Suppressor macrophage treated with lipopolysaccharide for 1 hour (primary cell): ENCODE results near the gene KRTAP9-8.
"Not testable (repeated sequence)": the region's sequence is repeated elsewhere in the genome, so short reads cannot be mapped to it uniquely, and the experiment has no call there.

ENCODE experiments used
- DNase-seq, 3 donors: peaks; one replicate each; pipeline ENCODE4 v3.0.0-alpha.2; 2020 to 2022

The KRTAP9-8 gene

DNA sequence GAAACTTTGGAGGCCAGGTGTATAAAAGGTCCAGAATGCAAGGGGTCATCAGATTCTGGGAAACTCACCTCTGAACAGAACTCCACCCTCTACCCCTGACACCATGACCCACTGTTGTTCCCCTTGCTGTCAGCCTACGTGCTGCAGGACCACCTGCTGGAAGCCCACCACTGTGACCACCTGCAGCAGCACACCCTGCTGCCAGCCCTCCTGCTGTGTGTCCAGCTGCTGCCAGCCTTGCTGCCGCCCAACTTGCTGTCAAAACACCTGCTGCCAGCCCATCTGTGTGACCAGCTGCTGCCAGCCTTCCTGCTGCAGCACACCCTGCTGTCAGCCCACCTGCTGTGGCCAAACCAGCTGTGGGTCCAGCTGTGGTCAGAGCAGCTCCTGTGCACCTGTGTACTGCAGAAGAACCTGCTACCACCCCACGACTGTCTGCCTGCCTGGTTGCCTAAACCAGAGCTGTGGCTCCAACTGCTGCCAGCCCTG lies at the start of gene KRTAP9-8:
Gene KRTAP9-8 (plus strand): TSS at position 51 of the 489 bp plus-strand sequence. CDS start 53 bp downstream, at position 104.
- DNase-seq: not testable (repeated sequence)

DNA sequence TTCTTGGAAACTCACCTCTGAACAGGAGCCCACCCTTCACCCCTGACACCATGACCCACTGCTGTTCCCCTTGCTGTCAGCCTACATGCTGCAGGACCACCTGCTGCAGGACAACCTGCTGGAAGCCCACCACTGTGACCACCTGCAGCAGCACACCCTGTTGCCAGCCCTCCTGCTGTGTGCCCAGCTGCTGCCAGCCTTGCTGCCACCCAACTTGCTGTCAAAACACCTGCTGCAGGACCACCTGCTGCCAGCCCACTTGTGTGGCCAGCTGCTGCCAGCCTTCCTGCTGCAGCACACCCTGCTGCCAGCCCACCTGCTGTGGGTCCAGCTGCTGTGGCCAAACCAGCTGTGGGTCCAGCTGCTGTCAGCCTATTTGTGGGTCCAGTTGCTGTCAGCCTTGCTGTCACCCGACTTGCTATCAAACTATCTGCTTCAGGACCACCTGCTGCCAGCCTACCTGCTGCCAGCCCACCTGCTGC lies 47.9 kb upstream of the KRTAP9-8 start, which contains the start of gene KRTAP9-1:
Gene KRTAP9-1 (plus strand): TSS at position 51 of the 482 bp plus-strand sequence. CDS start 0 bp downstream, at position 51.
- DNase-seq: not testable (repeated sequence)

DNA sequence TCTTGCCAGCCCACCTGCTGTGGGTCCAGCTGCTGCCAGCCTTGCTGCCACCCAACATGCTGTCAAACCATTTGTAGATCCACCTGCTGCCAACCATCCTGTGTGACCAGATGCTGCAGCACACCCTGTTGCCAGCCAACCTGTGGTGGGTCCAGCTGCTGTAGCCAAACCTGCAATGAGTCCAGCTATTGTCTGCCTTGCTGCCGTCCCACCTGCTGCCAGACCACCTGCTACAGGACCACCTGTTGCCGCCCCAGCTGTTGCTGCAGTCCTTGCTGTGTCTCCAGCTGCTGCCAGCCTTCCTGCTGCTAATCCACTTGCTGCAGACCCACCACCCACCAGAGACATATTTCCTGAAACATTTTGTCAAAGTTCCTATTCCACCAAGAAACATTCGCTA lies 47.5 kb upstream of the KRTAP9-8 start:
- DNase-seq: no peak

DNA sequence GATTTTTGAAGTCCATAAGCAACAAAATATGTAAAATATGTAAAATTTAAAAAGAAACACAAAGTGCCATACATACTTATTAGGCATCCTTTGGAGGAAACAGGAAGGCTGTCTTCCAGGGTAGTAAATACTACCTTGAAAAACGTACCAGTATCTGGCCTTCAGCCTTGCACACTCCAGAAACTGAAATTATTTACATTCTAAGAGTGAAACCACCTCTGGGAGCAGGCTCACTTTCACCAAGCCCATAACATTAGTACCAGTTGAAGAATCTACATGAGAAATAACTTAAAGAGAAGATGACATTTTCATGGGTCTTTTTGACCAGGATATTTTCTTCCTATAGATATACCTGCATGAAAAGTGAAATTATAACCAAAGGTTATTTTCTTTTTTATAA lies 41.7 kb upstream of the KRTAP9-8 start:
- no peak for DNase-seq

- DNase-seq: no peak
Observed at GRCh38 chr17:41199421-41200078, 38.2 kb upstream of the KRTAP9-8 start.

DNA sequence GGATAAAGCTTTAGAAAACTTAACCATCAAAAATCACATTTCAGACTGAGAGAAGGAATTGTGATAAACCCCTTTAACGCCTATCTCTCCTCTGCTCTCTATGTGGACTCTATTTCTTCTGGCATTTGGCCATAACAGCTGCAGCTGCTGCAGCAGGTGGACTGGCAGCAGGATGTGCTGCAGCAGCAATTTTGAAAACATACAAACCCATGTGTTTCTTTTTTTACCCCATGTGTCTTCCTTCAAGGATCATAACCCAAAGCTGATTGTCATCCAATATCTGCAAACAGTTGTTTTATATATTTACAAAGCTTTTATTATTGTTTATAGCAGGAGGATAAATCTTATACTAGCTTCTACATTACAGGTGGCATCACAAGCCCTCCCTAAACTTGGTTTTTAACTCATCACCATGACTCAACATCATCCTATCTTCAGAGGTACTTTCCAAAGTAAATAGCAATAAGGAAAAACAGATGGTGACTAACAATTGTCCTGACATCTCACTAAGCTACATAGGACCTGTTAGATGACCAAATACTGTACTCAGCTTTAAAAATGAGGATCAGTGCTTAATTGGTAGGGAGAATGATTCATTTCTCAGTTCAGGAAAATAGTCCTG lies 25.8 kb upstream of the KRTAP9-8 start:
- peak; percentile 31 to 52 (median 49) for DNase-seq

GRCh38 chr17:41212524-41213169 lies 25.2 kb upstream of the KRTAP9-8 start:
- DNase-seq: no peak

DNA sequence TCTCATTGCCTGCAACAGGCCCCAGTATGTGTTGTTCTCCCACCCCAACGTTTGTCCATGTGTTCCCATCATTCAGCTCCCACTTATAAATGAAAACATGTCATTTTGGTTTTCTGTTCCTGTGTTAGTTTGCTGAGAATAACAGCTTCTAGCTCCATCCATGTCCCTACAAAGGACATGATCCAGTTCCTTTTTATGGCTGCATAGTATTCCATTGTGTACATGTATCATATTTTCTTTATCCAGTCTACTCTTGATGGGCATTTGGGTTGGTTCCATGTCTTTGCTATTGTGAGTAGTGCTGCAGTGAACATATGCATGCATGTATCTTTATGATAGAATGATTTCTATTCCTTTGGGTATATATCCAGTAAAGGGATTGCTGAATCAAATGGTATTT lies 22.1 kb upstream of the KRTAP9-8 start:
- no peak for DNase-seq

DNA sequence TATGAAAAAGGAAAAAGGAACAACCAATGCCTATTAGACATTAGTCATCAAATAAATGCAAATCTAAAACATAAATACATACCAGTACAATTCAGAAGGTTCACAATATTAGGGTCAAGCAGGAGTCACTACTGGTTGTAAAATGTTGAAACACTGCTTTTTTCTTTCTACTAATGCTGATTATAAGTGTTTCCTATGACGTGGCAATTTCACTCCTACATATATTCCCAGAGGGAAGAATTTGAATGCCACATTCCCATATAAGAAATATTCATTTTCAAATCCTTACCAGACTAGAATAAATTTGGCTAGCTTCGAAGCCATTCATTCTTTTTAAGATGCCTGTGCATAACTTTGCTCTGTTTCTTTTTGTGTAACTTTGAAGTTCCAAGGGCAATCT lies 14.0 kb upstream of the KRTAP9-8 start:
- no peak for DNase-seq

- no peak for DNase-seq
Observed at GRCh38 chr17:41226051-41226450, 11.7 kb upstream of the KRTAP9-8 start.

GRCh38 chr17:41226598-41227095 lies 11.2 kb upstream of the KRTAP9-8 start, which contains the start of gene KRTAP9-2:
Gene KRTAP9-2 (plus strand): TSS chr17:41226648. CDS start chr17:41226655, 7 bp downstream.
- not testable (repeated sequence) for DNase-seq

DNA sequence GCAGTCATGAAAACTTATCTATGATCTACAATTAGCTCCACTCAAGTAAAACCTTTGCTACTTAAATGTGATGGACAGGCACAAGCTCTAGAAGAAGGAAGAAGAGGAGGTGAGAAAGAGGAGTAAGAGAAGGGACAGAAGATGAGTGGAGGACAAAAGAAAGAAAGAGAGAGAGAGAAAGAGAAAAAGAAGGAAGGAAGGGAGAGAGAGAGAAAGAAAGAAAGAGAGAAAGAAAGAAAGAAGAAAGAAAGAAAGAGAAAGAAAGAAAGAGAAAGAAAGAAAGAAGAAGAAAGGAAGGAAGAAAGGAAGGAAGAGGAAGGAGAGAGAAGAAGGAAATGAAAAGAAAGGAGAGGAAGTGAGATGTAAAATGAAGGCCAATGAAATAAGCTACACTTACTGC lies 7.7 kb upstream of the KRTAP9-8 start:
- DNase-seq: no peak

GRCh38 chr17:41231731-41232130 lies 6.1 kb upstream of the KRTAP9-8 start:
- DNase-seq: no peak

GRCh38 chr17:41232399-41233105 lies 5.2 kb upstream of the KRTAP9-8 start, which contains the start of gene KRTAP9-3:
Gene KRTAP9-3 (plus strand): TSS chr17:41232449. CDS start chr17:41232502, 53 bp downstream.
- DNase-seq: not testable (repeated sequence)

DNA sequence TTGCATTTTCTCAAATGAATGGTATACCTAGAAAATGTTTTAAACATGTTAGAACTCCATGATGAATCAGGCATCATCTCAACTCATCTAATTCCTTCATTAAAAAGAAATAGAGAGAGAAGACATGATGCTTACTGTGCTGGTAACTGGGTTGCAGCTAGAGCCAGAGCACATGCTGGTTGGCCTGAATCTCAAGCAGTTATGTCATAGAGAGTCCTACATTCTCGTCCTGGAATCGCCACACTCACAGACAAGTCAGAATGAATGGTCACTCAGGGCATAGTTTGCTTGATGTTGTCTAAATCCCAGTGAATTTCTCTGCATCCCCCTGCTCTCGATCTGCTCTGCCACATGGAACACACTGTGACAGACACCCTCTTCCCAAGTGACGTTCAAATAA lies 683 bp upstream of the KRTAP9-8 start:
- not testable (repeated sequence) for DNase-seq

GRCh38 chr17:41246995-41247787 lies 9.4 kb downstream of the KRTAP9-8 start:
- not testable (repeated sequence) for DNase-seq

GRCh38 chr17:41249637-41250240 lies 11.9 kb downstream of the KRTAP9-8 start, which contains the start of gene KRTAP9-4:
Gene KRTAP9-4 (plus strand): TSS chr17:41249687. CDS start chr17:41249721, 34 bp downstream.
- not testable (repeated sequence) for DNase-seq

- DNase-seq: no peak
Observed at GRCh38 chr17:41251261-41251660, 13.5 kb downstream of the KRTAP9-8 start.

GRCh38 chr17:41254861-41255260 lies 17.1 kb downstream of the KRTAP9-8 start:
- DNase-seq: no peak

DNA sequence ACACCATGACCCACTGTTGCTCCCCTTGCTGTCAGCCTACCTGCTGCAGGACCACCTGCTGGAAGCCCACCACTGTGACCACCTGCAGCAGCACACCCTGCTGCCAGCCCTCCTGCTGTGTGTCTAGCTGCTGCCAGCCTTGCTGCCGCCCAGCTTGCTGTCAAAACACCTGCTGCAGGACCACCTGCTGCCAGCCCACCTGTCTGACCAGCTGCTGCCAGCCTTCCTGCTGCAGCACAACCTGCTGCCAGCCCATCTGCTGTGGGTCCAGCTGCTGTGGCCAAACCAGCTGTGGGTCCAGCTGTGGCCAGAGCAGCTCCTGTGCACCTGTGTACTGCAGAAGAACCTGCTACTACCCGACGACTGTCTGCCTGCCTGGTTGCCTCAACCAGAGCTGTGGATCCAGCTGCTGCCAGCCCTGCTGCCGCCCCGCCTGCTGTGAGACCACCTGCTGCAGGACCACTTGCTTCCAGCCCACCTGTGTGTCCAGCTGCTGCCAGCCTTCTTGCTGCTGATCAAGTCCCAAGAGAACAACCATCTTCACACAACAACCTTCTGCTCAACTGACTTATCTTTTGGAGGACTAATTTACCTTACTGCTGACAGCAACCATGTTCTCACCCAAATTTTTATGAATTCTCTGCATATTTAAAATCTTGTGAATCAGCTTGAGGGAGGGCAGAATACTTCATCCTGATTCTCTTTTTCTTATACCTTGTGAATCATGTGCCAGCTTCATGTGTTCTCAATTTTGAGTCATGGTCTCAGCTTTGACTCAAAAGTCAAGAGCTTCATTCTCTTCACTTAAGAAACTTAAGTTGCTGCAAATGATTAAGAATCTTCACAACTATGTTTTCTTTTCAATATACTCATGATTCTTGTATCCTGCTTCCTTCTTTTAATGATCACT lies 17.8 kb downstream of the KRTAP9-8 start, which contains the start of gene KRTAP9-9:
Gene KRTAP9-9 (plus strand): TSS at position 4 of the 910 bp plus-strand sequence.
- not testable (repeated sequence) for DNase-seq
